Mucosa of descending colon (tissue), 3 donors: ENCODE data around the gene LAPTM4A. TPM values are rescaled to one million over a fixed set of nuclear protein-coding genes. Genes with fewer than 3 reads are reported as not detected.

Experiments
- ATAC-seq: fragments of 200-7000 bp; cut with Tn5 transposase; one replicate; pipeline ENCODE4 v1.9.1; 2020; ENCODE audit warnings: mild to moderate bottlenecking, moderate library complexity
- DNase-seq, 3 donors: peaks; one replicate each; pipeline ENCODE4 v3.0.0-alpha.2; 2020
- H3K36me3 ChIP-seq: fragments of 200-600 bp; one replicate; pipeline ENCODE4 v1.8.0; 2021; ENCODE audit warnings: low read depth, mild to moderate bottlenecking
- H3K4me1 ChIP-seq: fragments of 200-600 bp; one replicate; pipeline ENCODE4 v1.8.0; 2021; ENCODE audit warnings: low read depth, mild to moderate bottlenecking
- H3K4me3 ChIP-seq: fragments of 200-600 bp; one replicate; pipeline ENCODE4 v1.8.0; 2021; ENCODE audit warnings: mild to moderate bottlenecking
- H3K9me3 ChIP-seq: fragments of 200-600 bp; one replicate; pipeline ENCODE4 v1.8.0; 2021; ENCODE audit warnings: mild to moderate bottlenecking
- intact Hi-C, 2 donors: fragments of 100-400 bp; cut with DNase I in 1 of 2; cut with micrococcal nuclease in 1 of 2; formaldehyde crosslinking; loops; one replicate each; pipeline versions ENCODE4 v1.11.0 to v1.11.1; 2022; cut with DNase I, micrococcal nuclease
- total RNA-seq, 3 donors: library from RNA; stranded (reverse); fragmentation: NEBNext Ultra II Directional in 2 of 3; extraction: Animal tissue kit (Norgen Biotek cat#: 25700) in 2 of 3; gene quantifications; one replicate each; pipeline versions ENCODE4 v1.2.1 to v1.2.4, GENCODE V29; 2021 to 2023
- TF ChIP-seq, protein P1 (sequence below): fragments of 200-600 bp; IDR thresholded peaks from one replicate; pipeline ENCODE4 v1.8.0; 2022; ENCODE audit warnings: antibody characterized with exemption, mild to moderate bottlenecking
- donor health status: DM: no; HTN: no; CAD: no; lungs with moderate emphysema.
- donor health status: DM: no; HTN: no; CAD: no.
- donor health status: DM: no; HTN: yes; CAD: no.

Gene LAPTM4A
- total RNA-seq, 3 donors from 2014 or later = 160 to 210 (median 181) TPM

GRCh38 chr2:20001361-20001863 is 50.0 kb downstream of the LAPTM4A start:
- Histone ChIP-seq H3K4me1 (no peaks in the 10 kb centered on the region), H3K36me3 (no peaks in the 10 kb centered on the region), H3K9me3 (no peaks in the 10 kb centered on the region), H3K4me3 (no peak overlapping the region)
- TF ChIP-seq, protein P1, sequence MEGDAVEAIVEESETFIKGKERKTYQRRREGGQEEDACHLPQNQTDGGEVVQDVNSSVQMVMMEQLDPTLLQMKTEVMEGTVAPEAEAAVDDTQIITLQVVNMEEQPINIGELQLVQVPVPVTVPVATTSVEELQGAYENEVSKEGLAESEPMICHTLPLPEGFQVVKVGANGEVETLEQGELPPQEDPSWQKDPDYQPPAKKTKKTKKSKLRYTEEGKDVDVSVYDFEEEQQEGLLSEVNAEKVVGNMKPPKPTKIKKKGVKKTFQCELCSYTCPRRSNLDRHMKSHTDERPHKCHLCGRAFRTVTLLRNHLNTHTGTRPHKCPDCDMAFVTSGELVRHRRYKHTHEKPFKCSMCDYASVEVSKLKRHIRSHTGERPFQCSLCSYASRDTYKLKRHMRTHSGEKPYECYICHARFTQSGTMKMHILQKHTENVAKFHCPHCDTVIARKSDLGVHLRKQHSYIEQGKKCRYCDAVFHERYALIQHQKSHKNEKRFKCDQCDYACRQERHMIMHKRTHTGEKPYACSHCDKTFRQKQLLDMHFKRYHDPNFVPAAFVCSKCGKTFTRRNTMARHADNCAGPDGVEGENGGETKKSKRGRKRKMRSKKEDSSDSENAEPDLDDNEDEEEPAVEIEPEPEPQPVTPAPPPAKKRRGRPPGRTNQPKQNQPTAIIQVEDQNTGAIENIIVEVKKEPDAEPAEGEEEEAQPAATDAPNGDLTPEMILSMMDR = no peak
- DNase-seq (no peak), ATAC-seq (no peak)
- intact Hi-C loops = no loop called here

GRCh38 chr2:19993731-19994130 is 57.7 kb downstream of the LAPTM4A start:
- intact Hi-C loops = no loop called here
- no peak for ATAC-seq
- H3K36me3 ChIP-seq = no peaks in the 10 kb centered on the region
- DNase-seq = no peak
- H3K9me3 ChIP-seq = no peaks in the 10 kb centered on the region
- TF ChIP-seq, protein P1 = no peak
- no peak overlapping the region for H3K4me3 ChIP-seq
- H3K4me1 ChIP-seq = peaks cover 9% of the 10 kb centered on the region

DNA sequence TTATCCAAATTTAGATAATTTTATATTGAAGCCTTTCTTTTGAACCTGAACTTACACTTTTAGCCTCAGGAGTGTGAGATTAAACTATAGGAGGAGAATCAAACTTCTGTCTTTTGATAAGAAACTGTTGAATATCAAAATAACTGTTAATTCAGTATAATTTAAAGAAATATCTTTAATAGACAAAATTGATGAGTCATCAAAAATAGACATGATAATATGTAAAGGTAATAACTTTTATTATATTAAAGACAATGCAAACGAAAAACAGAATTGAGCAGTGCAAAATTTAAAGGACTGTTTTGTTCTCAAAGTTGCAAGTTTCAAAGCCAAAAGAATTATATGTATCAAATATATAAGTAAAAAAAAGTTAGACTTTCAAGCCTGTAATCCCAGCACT is 59.5 kb downstream of the LAPTM4A start:
- intact Hi-C loops = no loop called here

DNA sequence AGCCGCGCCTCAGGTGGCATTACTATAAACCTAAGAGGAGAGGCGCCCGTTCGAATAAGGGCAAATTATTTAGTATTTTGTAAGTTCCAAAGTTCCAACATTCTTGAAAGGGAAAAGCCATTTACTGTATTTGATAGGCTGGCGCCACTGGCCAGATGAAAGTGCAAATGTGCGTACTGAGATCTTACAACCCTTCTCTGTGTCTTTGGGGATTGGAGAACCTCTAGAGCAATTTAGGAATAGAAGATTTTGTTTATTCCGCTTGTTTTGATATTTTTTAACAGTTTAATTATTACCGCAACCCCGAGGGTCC is 61.1 kb downstream of the LAPTM4A start:
- Histone ChIP-seq H3K9me3 (no peaks in the 10 kb centered on the region), H3K36me3 (no peaks in the 10 kb centered on the region), H3K4me3 (peak overlapping the region; percentile 42), H3K4me1 (peaks cover 9% of the 10 kb centered on the region)
- TF ChIP-seq, protein P1 = no peak
- intact Hi-C loops = no loop called here
- no peak for ATAC-seq
- no peak for DNase-seq

More for the DNA sequence above, 59.5 kb downstream of the LAPTM4A start:
- no peaks in the 10 kb centered on the region for H3K9me3 ChIP-seq
- ATAC-seq (no peak), DNase-seq (no peak)
- no peaks in the 10 kb centered on the region for H3K36me3 ChIP-seq
- TF ChIP-seq, protein P1 = no peak
- peaks cover 9% of the 10 kb centered on the region for H3K4me1 ChIP-seq
- no peak overlapping the region for H3K4me3 ChIP-seq

DNA sequence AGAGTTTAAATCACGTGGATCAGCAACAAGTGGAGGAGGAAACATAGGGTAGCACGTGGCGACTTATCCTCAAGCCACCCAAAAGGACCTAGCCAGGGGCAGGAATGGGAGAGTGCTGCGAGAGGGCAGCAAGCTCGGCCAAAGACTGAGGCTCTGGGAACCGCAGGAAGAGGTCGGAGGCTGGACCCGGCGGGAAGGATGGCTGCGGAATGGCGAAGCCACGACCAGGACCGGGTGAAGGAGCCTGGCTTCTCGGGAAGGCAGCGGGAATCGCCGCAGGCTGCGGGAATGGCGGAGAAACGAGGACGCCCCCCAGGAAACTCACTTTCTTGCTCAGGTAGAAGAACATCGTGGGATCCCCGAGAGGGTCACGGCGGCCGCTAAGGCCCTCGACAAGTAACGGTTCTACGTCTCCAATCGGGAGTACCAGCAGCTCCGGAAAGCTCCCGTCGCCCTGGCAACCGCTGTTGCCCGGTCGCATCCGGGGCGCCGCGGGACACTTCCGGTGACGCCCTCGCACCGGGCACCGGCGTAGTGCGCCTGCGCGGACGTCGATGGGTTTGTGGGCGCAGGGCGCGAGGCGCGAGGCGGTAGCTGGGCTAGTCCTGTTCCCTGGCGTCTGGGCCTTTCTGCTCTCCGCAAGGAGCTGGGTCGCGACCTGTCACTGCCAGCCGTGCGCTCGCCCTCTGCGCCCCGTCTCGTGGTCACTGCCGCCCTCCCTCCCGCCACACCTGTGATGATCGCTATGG is 61.6 kb downstream of the LAPTM4A start, which contains the start of gene WDR35:
WDR35 (minus strand) TSS at position 439 of the 749 bp plus-strand sequence; CDS start at position 349, 90 bp downstream.
- peak; percentile 100 for ATAC-seq
- peaks cover 9% of the 10 kb centered on the region for H3K4me1 ChIP-seq
- no peaks in the 10 kb centered on the region for H3K9me3 ChIP-seq
- peak; percentile 93 to 96 (median 94) for DNase-seq
- intact Hi-C loops = no loop called here
- H3K36me3 ChIP-seq = no peaks in the 10 kb centered on the region
- TF ChIP-seq, protein P1 = no peak
- peak within 1 kb of the TSS; percentile 42 for H3K4me3 ChIP-seq
